Activated T-helper 1 cell treated with Interleukin-2 at 50 U/mL for 16 hours (primary cell): ENCODE measurements around the gene LYSMD4.

Experiments
- DNase-seq: peaks from one replicate; pipeline ENCODE4 v3.0.0-alpha.2; 2020; ENCODE audit warnings: low read depth

Gene LYSMD4

GRCh38 chr15:99706557-99707303, 26.5 kb downstream of the LYSMD4 start:
- DNase-seq = no peak

GRCh38 chr15:99704444-99704838, 28.8 kb downstream of the LYSMD4 start:
- no peak for DNase-seq

GRCh38 chr15:99703603-99704443, 29.4 kb downstream of the LYSMD4 start:
- DNase-seq = no peak

- DNase-seq = no peak
Measured at GRCh38 chr15:99702895-99703602, 30.2 kb downstream of the LYSMD4 start.

GRCh38 chr15:99696096-99696495, 37.1 kb downstream of the LYSMD4 start:
- DNase-seq = no peak

GRCh38 chr15:99692825-99693224, 40.4 kb downstream of the LYSMD4 start:
- DNase-seq = no peak

GRCh38 chr15:99686290-99686689, 46.9 kb downstream of the LYSMD4 start:
- no peak for DNase-seq

- no peak for DNase-seq
Measured at GRCh38 chr15:99683000-99683670, 50.1 kb downstream of the LYSMD4 start.

- no peak for DNase-seq
Measured at GRCh38 chr15:99682455-99682854, 50.8 kb downstream of the LYSMD4 start.

GRCh38 chr15:99681990-99682389, 51.2 kb downstream of the LYSMD4 start:
- DNase-seq = no peak

GRCh38 chr15:99680276-99680675, 53.0 kb downstream of the LYSMD4 start:
- no peak for DNase-seq

GRCh38 chr15:99677540-99678134, 55.6 kb downstream of the LYSMD4 start:
- no peak for DNase-seq
